ENCODE data around the gene OR1D5.

Gene OR1D5

DNA sequence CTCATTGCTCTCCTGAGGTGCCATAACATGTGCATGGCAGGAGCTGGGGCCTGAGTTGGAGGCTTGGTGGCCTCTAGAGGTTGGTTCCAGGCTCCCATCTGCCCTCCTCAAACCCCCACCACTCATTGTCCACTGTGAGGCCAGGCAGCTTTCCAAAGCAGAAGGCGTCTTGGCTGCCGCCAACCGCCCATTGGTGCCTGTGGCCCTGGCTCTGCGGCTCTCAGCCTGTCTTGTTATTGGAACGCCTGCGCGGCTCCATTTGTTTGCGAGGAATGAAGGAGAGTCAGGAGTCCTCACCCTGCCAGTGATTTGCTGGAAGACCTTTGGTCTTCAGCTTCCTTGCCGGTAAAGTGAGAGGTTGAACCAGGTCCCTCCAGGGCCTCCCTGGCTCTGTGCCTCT is 43.6 kb downstream of the OR1D5 start:
- DNase-seq: no peak
- Histone ChIP-seq H4K8ac (ENCODE audit: low read depth, low read length) (no peak overlapping the region), H3K18ac (ENCODE audit: low read length) (no peak overlapping the region), H3K27ac (ENCODE audit: low read depth, low read length) (no peak overlapping the region), H3K9ac (ENCODE audit: low read length) (no peak overlapping the region), H3K36me3 (ENCODE audit: control insufficient read depth, insufficient read depth, low read length) (peaks cover 2% of the 10 kb centered on the region), H3K79me2 (ENCODE audit: control insufficient read depth, insufficient read depth, low read length) (no peaks in the 10 kb centered on the region), H4K5ac (ENCODE audit: low read length) (no peak overlapping the region), H3K4me1 (ENCODE audit: control insufficient read depth, low read depth, low read length) (no peaks in the 10 kb centered on the region), H3K27me3 (ENCODE audit: insufficient read depth, low read length, poor library complexity) (no peaks in the 10 kb centered on the region), H2AK5ac (ENCODE audit: low read length) (no peak overlapping the region), H3K4me3 (ENCODE audit: low read length) (no peak overlapping the region), H2BK15ac (replicated peaks; ENCODE audit: low read depth) (no peak overlapping the region), H3K4me2 (ENCODE audit: low read length) (no peak overlapping the region), H3K79me1 (ENCODE audit: low read length) (no peaks in the 10 kb centered on the region), H3K4ac (ENCODE audit: low read depth, low read length) (no peak overlapping the region), H2BK5ac (ENCODE audit: low read length) (no peak overlapping the region), H2BK120ac (ENCODE audit: low read depth, low read length) (no peak overlapping the region), H3K23ac (ENCODE audit: low read length) (no peak overlapping the region), H3K56ac (ENCODE audit: low read length) (no peak overlapping the region)
- no CpG with 5 or more reads among the region's 9 CpGs for WGBS (ENCODE audit: extremely low coverage, insufficient coverage, low lambda C conversion rate)

DNA sequence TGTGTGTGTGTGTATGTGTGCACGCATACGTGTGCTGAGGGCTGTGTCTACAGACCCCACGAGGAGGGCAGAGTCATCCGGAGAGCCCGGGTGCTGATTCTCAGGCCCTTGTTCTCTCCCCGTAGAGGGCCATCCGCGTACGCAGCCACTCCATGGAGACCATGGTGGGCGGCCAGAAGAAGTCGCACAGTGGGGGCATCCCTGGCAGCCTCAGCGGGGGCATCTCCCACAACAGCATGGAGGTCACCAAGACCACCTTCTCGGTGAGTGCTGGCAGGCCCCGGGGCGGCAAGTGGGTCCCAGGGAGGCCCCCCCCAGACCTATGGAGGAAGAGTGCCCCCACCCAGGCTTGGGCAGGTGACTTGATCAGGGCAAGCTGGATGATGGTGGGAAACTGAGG is 45.5 kb downstream of the OR1D5 start:
- H2AK5ac ChIP-seq (ENCODE audit: low read length): no peak overlapping the region
- no peaks in the 10 kb centered on the region for H3K4me1 ChIP-seq (ENCODE audit: control insufficient read depth, low read depth, low read length)
- H3K4me3 ChIP-seq (ENCODE audit: low read length): no peak overlapping the region
- peaks cover 2% of the 10 kb centered on the region for H3K36me3 ChIP-seq (ENCODE audit: control insufficient read depth, insufficient read depth, low read length)
- H3K27ac ChIP-seq (ENCODE audit: low read depth, low read length): no peak overlapping the region
- no peak overlapping the region for H3K23ac ChIP-seq (ENCODE audit: low read length)
- no peak for DNase-seq
- no peak overlapping the region for H2BK15ac ChIP-seq (replicated peaks; ENCODE audit: low read depth)
- H3K9ac ChIP-seq (ENCODE audit: low read length): no peak overlapping the region
- H3K56ac ChIP-seq (ENCODE audit: low read length): no peak overlapping the region
- no peaks in the 10 kb centered on the region for H3K79me2 ChIP-seq (ENCODE audit: control insufficient read depth, insufficient read depth, low read length)
- H3K27me3 ChIP-seq (ENCODE audit: insufficient read depth, low read length, poor library complexity): no peaks in the 10 kb centered on the region
- H3K4ac ChIP-seq (ENCODE audit: low read depth, low read length): no peak overlapping the region
- no CpG with 5 or more reads among the region's 15 CpGs for WGBS (ENCODE audit: extremely low coverage, insufficient coverage, low lambda C conversion rate)
- no peak overlapping the region for H2BK5ac ChIP-seq (ENCODE audit: low read length)
- H4K5ac ChIP-seq (ENCODE audit: low read length): no peak overlapping the region
- H3K4me2 ChIP-seq (ENCODE audit: low read length): no peak overlapping the region
- H4K8ac ChIP-seq (ENCODE audit: low read depth, low read length): no peak overlapping the region
- H3K79me1 ChIP-seq (ENCODE audit: low read length): no peaks in the 10 kb centered on the region
- H3K18ac ChIP-seq (ENCODE audit: low read length): no peak overlapping the region
- no peak overlapping the region for H2BK120ac ChIP-seq (ENCODE audit: low read depth, low read length)

DNA sequence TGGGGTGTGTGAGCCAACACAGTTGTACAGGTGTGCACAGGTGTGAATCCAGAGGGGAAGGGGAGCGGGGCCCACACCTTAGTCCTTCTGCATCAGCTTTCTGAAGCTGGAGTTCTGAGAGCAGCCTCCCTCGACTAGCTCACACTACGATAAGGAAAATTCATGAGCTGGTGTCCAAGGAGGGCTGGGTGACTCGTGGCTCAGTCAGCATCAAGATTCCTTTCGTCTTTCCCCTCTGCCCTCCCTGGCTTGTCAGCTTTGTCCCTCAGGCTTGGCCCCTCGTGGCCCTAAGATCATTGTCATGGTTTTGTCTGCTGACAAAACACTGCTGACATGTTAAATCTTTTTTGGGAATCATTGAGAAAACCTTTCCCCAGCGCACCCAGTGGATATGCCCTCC is 47.5 kb downstream of the OR1D5 start:
- H3K56ac ChIP-seq (ENCODE audit: low read length): no peak overlapping the region
- peak; percentile 15 for DNase-seq
- H2BK5ac ChIP-seq (ENCODE audit: low read length): no peak overlapping the region
- H3K27me3 ChIP-seq (ENCODE audit: insufficient read depth, low read length, poor library complexity): no peaks in the 10 kb centered on the region
- H3K18ac ChIP-seq (ENCODE audit: low read length): no peak overlapping the region
- H3K79me1 ChIP-seq (ENCODE audit: low read length): no peaks in the 10 kb centered on the region
- WGBS (ENCODE audit: extremely low coverage, insufficient coverage, low lambda C conversion rate): no CpG with 5 or more reads among the region's 7 CpGs
- H3K4me2 ChIP-seq (ENCODE audit: low read length): no peak overlapping the region
- H2AK5ac ChIP-seq (ENCODE audit: low read length): no peak overlapping the region
- H3K4ac ChIP-seq (ENCODE audit: low read depth, low read length): no peak overlapping the region
- H3K79me2 ChIP-seq (ENCODE audit: control insufficient read depth, insufficient read depth, low read length): no peaks in the 10 kb centered on the region
- no peak overlapping the region for H3K23ac ChIP-seq (ENCODE audit: low read length)
- H2BK120ac ChIP-seq (ENCODE audit: low read depth, low read length): no peak overlapping the region
- no peak overlapping the region for H4K8ac ChIP-seq (ENCODE audit: low read depth, low read length)
- H4K5ac ChIP-seq (ENCODE audit: low read length): no peak overlapping the region
- no peaks in the 10 kb centered on the region for H3K4me1 ChIP-seq (ENCODE audit: control insufficient read depth, low read depth, low read length)
- peaks cover 2% of the 10 kb centered on the region for H3K36me3 ChIP-seq (ENCODE audit: control insufficient read depth, insufficient read depth, low read length)
- H2BK15ac ChIP-seq (replicated peaks; ENCODE audit: low read depth): no peak overlapping the region
- no peak overlapping the region for H3K9ac ChIP-seq (ENCODE audit: low read length)
- H3K27ac ChIP-seq (ENCODE audit: low read depth, low read length): no peak overlapping the region
- H3K4me3 ChIP-seq (ENCODE audit: low read length): no peak overlapping the region

DNA sequence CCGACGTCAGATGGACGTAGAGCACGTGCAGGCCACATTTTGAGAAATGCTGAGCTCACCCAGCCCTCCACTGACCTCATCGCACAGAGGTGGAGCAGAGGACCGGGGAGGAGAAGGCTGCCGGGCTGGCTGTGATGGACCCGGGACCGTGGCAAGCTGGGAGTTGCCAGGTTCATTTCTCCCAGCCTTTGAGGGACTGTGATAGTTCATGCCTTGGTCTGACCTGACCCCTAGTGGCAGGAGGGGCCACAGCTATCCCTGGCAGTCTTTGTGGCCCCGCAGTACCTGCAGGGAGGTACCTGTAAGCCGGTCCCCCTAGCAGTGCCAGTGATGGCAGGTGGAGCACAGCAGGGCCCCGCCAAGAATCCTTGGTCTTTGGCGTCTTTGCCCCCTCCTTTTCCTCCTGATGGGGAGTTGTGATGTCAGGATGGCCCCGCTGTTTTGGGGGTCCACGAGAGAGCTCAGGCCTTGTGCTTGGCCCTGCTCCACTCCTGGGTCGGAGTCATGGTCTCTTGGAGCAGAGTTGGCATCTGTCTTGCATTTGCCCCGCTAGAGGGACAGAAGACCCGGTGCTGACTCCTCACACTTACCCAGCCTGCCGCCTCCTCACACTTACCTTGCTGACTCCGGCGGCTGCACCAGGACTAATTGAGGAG is 50.4 kb downstream of the OR1D5 start:
- Histone ChIP-seq H4K8ac (ENCODE audit: low read depth, low read length) (no peak overlapping the region), H3K4me1 (ENCODE audit: control insufficient read depth, low read depth, low read length) (no peaks in the 10 kb centered on the region), H4K5ac (ENCODE audit: low read length) (no peak overlapping the region), H3K4ac (ENCODE audit: low read depth, low read length) (no peak overlapping the region), H2BK120ac (ENCODE audit: low read depth, low read length) (no peak overlapping the region), H2AK5ac (ENCODE audit: low read length) (no peak overlapping the region), H3K18ac (ENCODE audit: low read length) (no peak overlapping the region), H3K56ac (ENCODE audit: low read length) (no peak overlapping the region), H3K79me1 (ENCODE audit: low read length) (no peaks in the 10 kb centered on the region), H3K9ac (ENCODE audit: low read length) (no peak overlapping the region), H2BK5ac (ENCODE audit: low read length) (no peak overlapping the region), H2BK15ac (replicated peaks; ENCODE audit: low read depth) (no peak overlapping the region), H3K36me3 (ENCODE audit: control insufficient read depth, insufficient read depth, low read length) (no peaks in the 10 kb centered on the region), H3K79me2 (ENCODE audit: control insufficient read depth, insufficient read depth, low read length) (no peaks in the 10 kb centered on the region), H3K4me2 (ENCODE audit: low read length) (no peak overlapping the region), H3K27ac (ENCODE audit: low read depth, low read length) (no peak overlapping the region), H3K23ac (ENCODE audit: low read length) (no peak overlapping the region), H3K27me3 (ENCODE audit: insufficient read depth, low read length, poor library complexity) (no peaks in the 10 kb centered on the region), H3K4me3 (ENCODE audit: low read length) (no peak overlapping the region)
- WGBS (ENCODE audit: extremely low coverage, insufficient coverage, low lambda C conversion rate): no CpG with 5 or more reads among the region's 21 CpGs
- DNase-seq: peak; percentile 83

Measured in mesendoderm (in vitro differentiated cells).